Ascending aorta (tissue), 1 donor: ENCODE measurements around the gene A2ML1. TPM values are rescaled to one million over a fixed set of nuclear protein-coding genes. Genes with fewer than 3 reads are reported as not detected.

Experiments used
- total RNA-seq: library from RNA; depleted of rRNA; stranded (reverse); fragments of >200 nt; gene quantifications from one replicate; pipeline ENCODE4 v1.1.0, GENCODE V29; 2016

A2ML1 gene
- total RNA-seq, 1 donor from 2014 or later, result not detected

Other genes with a start within 250 kb of the A2ML1 start
- gene AICDA, start 209.8 kb upstream of the A2ML1 start, total RNA-seq, result not detected
- gene MFAP5, start 159.8 kb upstream of the A2ML1 start, total RNA-seq, result 174 TPM
- gene RIMKLB, start 124.6 kb upstream of the A2ML1 start, total RNA-seq, result 26.0 TPM
- 31.0 TPM for gene PHC1, start 91.9 kb downstream of the A2ML1 start, total RNA-seq
- 72.2 TPM for gene M6PR, start 127.0 kb downstream of the A2ML1 start, total RNA-seq
- 0.53 TPM for gene KLRG1, start 166.9 kb downstream of the A2ML1 start, total RNA-seq